Retinal pigment epithelial cell (primary cell): Measurements from ENCODE around the gene ZNF804A.

ENCODE experiments used
- DNase-seq: peaks from one replicate; pipeline ENCODE4 v3.0.0-alpha.2; 2010; ENCODE audit warnings: low read depth
- H3K4me3 ChIP-seq: 2 replicates; pipeline ENCODE4 v1.5.1; 2011; ENCODE audit warnings: mild to moderate bottlenecking, low read length, control low read depth, moderate library complexity
- CTCF ChIP-seq: conservative IDR thresholded peaks from 2 replicates; pipeline ENCODE4 v1.5.1; 2011; ENCODE audit warnings: low read depth, low read length, control low read depth, inconsistent platforms

Gene ZNF804A

GRCh38 chr2:184598316-184599053, at the start of gene ZNF804A:
ZNF804A (plus strand) TSS chr2:184598529; CDS start chr2:184598960, 431 bp downstream.
- no peak for TF ChIP-seq CTCF
- DNase-seq, result no peak
- peak within 1 kb of the TSS; percentile 70 for H3K4me3 ChIP-seq

DNA sequence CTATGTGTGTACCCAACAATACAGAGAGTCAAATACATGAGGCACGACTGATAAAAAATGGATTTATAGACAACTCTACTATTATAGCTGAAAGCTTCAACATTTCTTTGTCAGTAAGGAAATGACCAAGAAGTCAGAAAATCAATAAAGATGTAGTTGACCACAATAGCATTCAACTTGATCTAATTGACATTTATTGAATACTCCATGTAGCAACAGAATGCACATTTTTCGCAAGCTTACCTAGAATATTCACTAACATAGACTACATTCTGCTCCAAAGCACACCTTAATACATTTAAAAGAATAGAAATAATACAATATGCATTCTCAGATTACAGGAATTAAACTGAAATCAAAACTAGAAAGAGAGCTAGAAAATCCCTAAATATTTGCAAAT, 49.2 kb upstream of the ZNF804A start:
- no peak for DNase-seq
- H3K4me3 ChIP-seq, result no peak overlapping the region
- no peak for TF ChIP-seq CTCF

DNA sequence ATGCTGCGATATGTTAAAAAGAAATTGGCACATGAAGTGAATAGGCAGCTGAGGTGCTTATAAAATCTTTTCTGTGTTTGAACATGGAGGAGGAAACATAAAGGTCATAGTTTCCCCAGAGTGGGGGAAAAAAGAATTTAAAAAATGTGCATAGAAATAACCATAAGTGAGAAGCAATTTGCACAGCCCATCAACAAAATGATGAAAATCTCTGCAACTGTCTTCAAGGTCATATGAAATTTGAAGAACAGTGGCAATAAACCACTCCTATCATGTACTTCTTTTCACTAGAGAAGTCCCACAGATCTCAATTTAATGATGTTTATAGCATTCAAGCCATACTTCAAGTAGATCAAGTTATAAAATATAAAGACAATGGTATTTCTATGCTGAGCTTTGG, 46.7 kb upstream of the ZNF804A start:
- no peak for TF ChIP-seq CTCF
- H3K4me3 ChIP-seq, result no peak overlapping the region
- DNase-seq, result no peak

DNA sequence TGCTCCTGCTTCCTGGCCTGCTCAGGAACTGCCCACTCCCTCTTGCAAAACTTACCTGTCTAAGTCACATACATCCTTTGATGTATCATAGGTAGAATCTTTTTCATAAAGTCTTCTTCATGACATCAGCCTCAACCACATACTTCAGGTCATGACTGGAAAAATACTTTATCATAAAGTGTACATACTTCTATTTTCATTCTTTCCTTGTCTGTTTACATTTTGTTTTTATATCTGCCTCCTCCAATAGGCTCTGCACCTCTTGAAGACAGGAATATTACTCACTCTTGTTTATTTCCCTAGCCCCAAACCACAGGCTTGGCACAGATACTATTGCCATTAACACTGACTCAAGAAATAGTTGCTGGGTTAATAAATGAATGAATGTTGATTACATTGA, 43.6 kb upstream of the ZNF804A start:
- DNase-seq, result no peak
- no peak overlapping the region for H3K4me3 ChIP-seq
- TF ChIP-seq CTCF, result no peak

DNA sequence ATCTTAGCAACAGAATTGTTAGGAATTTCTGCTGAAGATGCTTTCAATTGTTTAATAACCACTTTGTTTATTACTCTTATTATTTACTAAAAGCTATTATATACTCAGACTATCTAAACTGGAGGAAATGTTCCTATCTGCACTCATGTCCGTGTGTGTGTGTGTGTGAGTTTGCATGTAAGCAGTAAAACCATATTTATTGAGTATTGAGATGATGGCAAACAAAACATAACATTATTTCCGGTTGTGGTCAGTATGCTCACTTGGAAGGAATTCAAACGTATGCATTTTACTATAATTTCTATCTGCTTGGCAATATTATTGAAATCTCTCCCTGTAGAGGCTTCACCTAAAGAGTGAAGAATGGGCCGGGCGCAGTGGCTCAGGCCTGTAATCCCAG, 43.0 kb upstream of the ZNF804A start:
- no peak for TF ChIP-seq CTCF
- no peak for DNase-seq
- H3K4me3 ChIP-seq, result no peak overlapping the region

- TF ChIP-seq CTCF, result no peak
- H3K4me3 ChIP-seq, result no peak overlapping the region
- no peak for DNase-seq
These were observed 41.7 kb upstream of the ZNF804A start for GRCh38 chr2:184556639-184557038.

DNA sequence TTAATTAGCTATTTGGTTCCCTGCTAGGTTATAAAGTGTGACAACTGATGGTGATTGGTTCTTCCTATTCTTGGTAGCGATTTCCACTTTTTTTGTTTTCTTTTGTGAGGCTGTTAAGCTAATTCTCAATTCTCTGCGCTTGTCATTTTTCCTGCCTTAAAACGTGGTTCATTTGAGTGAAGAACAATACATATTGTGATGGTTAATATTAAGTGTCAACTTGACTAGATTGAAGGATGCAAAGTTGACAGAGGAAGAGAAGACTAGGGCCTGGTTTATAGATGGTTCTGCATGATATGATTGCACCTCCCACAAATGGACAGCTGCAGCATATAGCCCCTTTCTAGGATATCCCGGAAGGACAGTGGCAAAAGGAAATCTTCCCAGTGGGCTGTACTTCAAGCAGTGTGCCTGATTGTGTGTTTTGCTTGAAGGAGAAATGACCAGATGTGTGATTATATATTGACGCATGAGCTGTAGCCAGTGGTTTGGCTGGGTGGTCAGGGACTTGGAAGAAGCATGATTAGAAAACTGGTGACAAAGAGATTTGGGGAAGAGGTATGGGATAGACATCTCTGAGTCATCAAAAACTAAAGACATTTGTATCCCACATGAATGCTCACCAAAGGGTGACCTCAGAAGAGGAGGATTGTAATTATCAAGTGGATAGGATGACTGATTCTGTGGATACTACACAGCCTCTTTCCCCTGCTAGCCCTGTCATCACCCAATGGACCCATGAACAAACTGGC, 39.4 kb upstream of the ZNF804A start:
- TF ChIP-seq CTCF, result no peak
- no peak overlapping the region for H3K4me3 ChIP-seq
- no peak for DNase-seq
